Measurements from ENCODE around the gene CAMK1D.
"Not testable (repeated sequence)": the region's sequence is repeated elsewhere in the genome, so short reads cannot be mapped to it uniquely, and the experiment has no call there.

CAMK1D gene

GRCh38 chr10:12740813-12741212 is 391.5 kb downstream of the CAMK1D start:
- H3K36me3 ChIP-seq (ENCODE audit: insufficient read depth), result no peaks in the 10 kb centered on the region
- TF ChIP-seq, protein P1, sequence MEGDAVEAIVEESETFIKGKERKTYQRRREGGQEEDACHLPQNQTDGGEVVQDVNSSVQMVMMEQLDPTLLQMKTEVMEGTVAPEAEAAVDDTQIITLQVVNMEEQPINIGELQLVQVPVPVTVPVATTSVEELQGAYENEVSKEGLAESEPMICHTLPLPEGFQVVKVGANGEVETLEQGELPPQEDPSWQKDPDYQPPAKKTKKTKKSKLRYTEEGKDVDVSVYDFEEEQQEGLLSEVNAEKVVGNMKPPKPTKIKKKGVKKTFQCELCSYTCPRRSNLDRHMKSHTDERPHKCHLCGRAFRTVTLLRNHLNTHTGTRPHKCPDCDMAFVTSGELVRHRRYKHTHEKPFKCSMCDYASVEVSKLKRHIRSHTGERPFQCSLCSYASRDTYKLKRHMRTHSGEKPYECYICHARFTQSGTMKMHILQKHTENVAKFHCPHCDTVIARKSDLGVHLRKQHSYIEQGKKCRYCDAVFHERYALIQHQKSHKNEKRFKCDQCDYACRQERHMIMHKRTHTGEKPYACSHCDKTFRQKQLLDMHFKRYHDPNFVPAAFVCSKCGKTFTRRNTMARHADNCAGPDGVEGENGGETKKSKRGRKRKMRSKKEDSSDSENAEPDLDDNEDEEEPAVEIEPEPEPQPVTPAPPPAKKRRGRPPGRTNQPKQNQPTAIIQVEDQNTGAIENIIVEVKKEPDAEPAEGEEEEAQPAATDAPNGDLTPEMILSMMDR (conservative IDR thresholded peaks at IDR 0.05; ENCODE audit: low read depth, low read length), result no peak
- H3K79me2 ChIP-seq (ENCODE audit: insufficient read depth, low read depth), result no peaks in the 10 kb centered on the region
- H3K27ac ChIP-seq, result no peak overlapping the region
- no peaks in the 10 kb centered on the region for H4K20me1 ChIP-seq (ENCODE audit: insufficient read depth)
- no peak overlapping the region for H3K9ac ChIP-seq
- no peak overlapping the region for H3K4me3 ChIP-seq (IDR thresholded peaks at IDR 0.05; ENCODE audit: insufficient read depth, low read depth, low read length)
- H3K27me3 ChIP-seq (ENCODE audit: insufficient read depth, low read depth), result no peaks in the 10 kb centered on the region
- no peaks in the 10 kb centered on the region for H3K4me1 ChIP-seq (ENCODE audit: low read depth, poor library complexity, severe bottlenecking)
- H2AFZ ChIP-seq (ENCODE audit: low read depth), result no peak overlapping the region
- H3K4me2 ChIP-seq, result no peak overlapping the region

DNA sequence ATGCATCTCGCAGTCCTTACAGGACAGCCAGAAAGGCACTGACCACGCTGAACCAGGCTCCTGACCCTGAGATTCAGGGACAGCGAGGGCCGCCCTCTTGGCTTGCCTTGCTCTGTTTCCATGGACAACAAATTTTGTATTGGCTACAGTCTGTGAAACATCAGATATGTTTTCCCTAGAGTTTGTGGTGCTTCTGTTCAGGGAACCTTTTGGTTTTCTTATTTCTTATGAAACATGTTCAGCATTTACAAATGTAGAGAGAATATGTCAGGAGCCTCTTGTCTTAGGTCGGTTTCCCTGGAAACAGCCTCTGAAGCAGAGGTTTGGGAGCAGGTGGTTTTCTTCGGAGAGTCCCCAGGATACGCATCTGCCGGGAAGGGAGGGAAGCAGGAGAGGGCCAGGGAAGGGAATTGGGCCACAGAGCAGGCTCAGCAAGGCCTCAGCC is 392.0 kb downstream of the CAMK1D start:
- no peaks in the 10 kb centered on the region for H3K36me3 ChIP-seq (ENCODE audit: insufficient read depth)
- H2AFZ ChIP-seq (ENCODE audit: low read depth), result no peak overlapping the region
- no peak overlapping the region for H3K4me2 ChIP-seq
- no peaks in the 10 kb centered on the region for H3K27me3 ChIP-seq (ENCODE audit: insufficient read depth, low read depth)
- no peak overlapping the region for H3K4me3 ChIP-seq (IDR thresholded peaks at IDR 0.05; ENCODE audit: insufficient read depth, low read depth, low read length)
- H3K79me2 ChIP-seq (ENCODE audit: insufficient read depth, low read depth), result no peaks in the 10 kb centered on the region
- TF ChIP-seq, protein P1 (conservative IDR thresholded peaks at IDR 0.05; ENCODE audit: low read depth, low read length), result no peak
- no peaks in the 10 kb centered on the region for H4K20me1 ChIP-seq (ENCODE audit: insufficient read depth)
- no peak overlapping the region for H3K27ac ChIP-seq
- H3K9ac ChIP-seq, result no peak overlapping the region
- H3K4me1 ChIP-seq (ENCODE audit: low read depth, poor library complexity, severe bottlenecking), result no peaks in the 10 kb centered on the region

DNA sequence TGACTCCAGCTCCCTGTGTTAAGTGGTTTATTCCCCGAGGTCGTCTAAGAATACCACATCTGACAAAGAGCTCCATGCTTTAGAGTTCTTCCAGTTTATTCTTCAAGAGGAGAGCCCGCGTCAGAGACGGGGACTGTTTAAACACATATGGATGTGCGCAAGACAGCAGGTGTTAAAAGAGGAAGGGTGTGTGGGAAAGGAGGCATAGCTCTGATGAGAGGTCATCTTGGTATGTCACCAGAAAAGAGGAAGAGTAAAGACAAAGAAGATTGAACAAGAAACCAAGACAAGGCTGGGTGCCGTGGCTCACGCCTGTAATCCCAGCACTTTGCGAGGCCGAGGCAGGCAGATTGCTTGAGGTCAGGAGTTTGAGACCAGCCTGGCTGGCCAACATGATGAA is 393.4 kb downstream of the CAMK1D start:
- Histone ChIP-seq H3K36me3 (ENCODE audit: insufficient read depth) (no peaks in the 10 kb centered on the region), H3K79me2 (ENCODE audit: insufficient read depth, low read depth) (no peaks in the 10 kb centered on the region), H3K9ac (no peak overlapping the region), H2AFZ (ENCODE audit: low read depth) (no peak overlapping the region), H3K27me3 (ENCODE audit: insufficient read depth, low read depth) (no peaks in the 10 kb centered on the region), H3K4me1 (ENCODE audit: low read depth, poor library complexity, severe bottlenecking) (no peaks in the 10 kb centered on the region), H3K27ac (no peak overlapping the region), H4K20me1 (ENCODE audit: insufficient read depth) (no peaks in the 10 kb centered on the region), H3K4me2 (no peak overlapping the region), H3K4me3 (IDR thresholded peaks at IDR 0.05; ENCODE audit: insufficient read depth, low read depth, low read length) (no peak overlapping the region)
- TF ChIP-seq, protein P1 (conservative IDR thresholded peaks at IDR 0.05; ENCODE audit: low read depth, low read length), result no peak

DNA sequence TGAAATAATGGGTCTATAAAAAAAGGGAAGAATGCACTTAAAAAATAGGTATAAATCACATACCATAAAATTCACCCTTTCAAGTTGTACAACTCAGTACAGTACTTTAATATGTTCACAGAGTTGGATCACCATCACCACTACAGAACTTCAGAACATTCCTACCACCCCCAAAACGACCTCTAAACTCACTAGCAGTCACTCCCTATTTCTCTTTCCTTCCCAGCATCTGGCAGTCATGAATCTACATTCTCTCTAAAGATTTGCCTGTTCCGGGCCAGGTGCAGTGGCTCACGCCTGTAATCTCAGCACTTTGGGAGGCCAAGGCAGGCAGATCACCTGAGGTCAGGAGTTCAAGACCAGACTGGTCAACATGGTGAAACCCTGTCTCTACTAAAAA is 394.1 kb downstream of the CAMK1D start:
- not testable (repeated sequence) for H3K9ac ChIP-seq; H3K27me3 ChIP-seq (ENCODE audit: insufficient read depth, low read depth); H3K27ac ChIP-seq; H3K4me1 ChIP-seq (ENCODE audit: low read depth, poor library complexity, severe bottlenecking); H2AFZ ChIP-seq (ENCODE audit: low read depth); H3K79me2 ChIP-seq (ENCODE audit: insufficient read depth, low read depth); H3K4me3 ChIP-seq (IDR thresholded peaks at IDR 0.05; ENCODE audit: insufficient read depth, low read depth, low read length); H3K4me2 ChIP-seq; H3K36me3 ChIP-seq (ENCODE audit: insufficient read depth); H4K20me1 ChIP-seq (ENCODE audit: insufficient read depth)

DNA sequence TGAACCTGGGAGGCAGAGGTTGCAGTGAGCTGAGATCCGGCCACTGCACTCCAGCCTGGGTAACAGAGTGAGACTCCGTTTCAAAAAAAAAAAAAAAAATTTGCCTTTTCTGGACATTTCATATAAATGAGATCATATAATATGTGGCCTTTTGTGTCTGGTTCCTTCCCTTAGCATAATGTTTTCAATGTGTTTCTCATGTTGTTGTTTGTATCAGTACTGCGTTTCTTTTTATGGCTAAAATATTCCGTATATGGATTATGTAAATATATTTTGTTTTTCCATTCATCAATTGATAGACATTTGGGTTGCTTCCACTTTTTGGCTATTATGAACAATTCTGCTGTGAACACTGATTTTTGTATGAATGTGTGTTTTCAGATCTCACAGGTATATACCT is 394.6 kb downstream of the CAMK1D start:
- no peak overlapping the region for H3K9ac ChIP-seq
- H3K27ac ChIP-seq, result no peak overlapping the region
- no peaks in the 10 kb centered on the region for H3K27me3 ChIP-seq (ENCODE audit: insufficient read depth, low read depth)
- H3K4me2 ChIP-seq, result no peak overlapping the region
- H3K4me3 ChIP-seq (IDR thresholded peaks at IDR 0.05; ENCODE audit: insufficient read depth, low read depth, low read length), result no peak overlapping the region
- no peaks in the 10 kb centered on the region for H4K20me1 ChIP-seq (ENCODE audit: insufficient read depth)
- H3K79me2 ChIP-seq (ENCODE audit: insufficient read depth, low read depth), result no peaks in the 10 kb centered on the region
- no peaks in the 10 kb centered on the region for H3K4me1 ChIP-seq (ENCODE audit: low read depth, poor library complexity, severe bottlenecking)
- H3K36me3 ChIP-seq (ENCODE audit: insufficient read depth), result no peaks in the 10 kb centered on the region
- no peak overlapping the region for H2AFZ ChIP-seq (ENCODE audit: low read depth)
- TF ChIP-seq, protein P1 (conservative IDR thresholded peaks at IDR 0.05; ENCODE audit: low read depth, low read length), result no peak
